Camera-type eye (tissue), 1 donor: Measurements from ENCODE around the gene ACE2. TPM values are rescaled to one million over a fixed set of nuclear protein-coding genes. Genes with fewer than 3 reads are reported as not detected.

Experiments used
- total RNA-seq: library from RNA; depleted of rRNA; stranded (reverse); fragments of >200 nt; gene quantifications from one replicate; pipeline ENCODE4 v1.2.3, GENCODE V29; 2014

The ACE2 gene
- 1.7 TPM for total RNA-seq

DNA sequence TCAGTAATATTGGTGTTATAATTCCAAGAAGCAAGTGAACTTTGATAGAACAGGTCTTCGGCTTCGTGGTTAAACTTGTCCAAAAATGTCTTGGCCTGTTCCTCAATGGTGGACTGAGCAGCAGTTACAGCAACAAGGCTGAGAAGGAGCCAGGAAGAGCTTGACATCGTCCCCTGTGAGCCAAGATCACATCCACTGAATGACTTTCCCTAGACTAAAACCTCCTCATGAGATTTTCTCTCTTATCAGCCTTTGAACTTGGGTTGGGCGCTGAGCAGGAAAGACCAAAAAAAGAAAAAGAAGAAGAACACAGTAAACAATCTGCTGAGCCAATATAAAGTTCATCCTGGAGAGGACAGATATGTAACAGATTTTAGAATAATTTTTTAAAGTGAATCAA lies at the start of gene ACE2:
Gene ACE2, minus strand, starts transcription at position 216 of the 400 bp plus-strand sequence. Its CDS starts 49 bp downstream, at position 167.

Other genes with a start within 250 kb of the ACE2 start
- gene VEGFD, start 216.5 kb downstream of the ACE2 start, total RNA-seq: 0.38 TPM
- gene PIR, start 107.6 kb downstream of the ACE2 start, total RNA-seq: 4.3 TPM
- gene BMX, start 100.2 kb downstream of the ACE2 start, total RNA-seq: 1.7 TPM
- gene CLTRN, start 63.8 kb upstream of the ACE2 start, total RNA-seq: 2.4 TPM
- gene CA5B, start 137.3 kb upstream of the ACE2 start, total RNA-seq: 24.4 TPM
- gene ZRSR2, start 189.5 kb upstream of the ACE2 start, total RNA-seq: 12.0 TPM